HK-2 (cell line): ENCODE results near the gene PTK7.

Experiments
- DNase-seq: peaks from one replicate; pipeline ENCODE4 v3.0.0-alpha.2; 2018; ENCODE audit not compliant: unreplicated experiment

The PTK7 gene

DNA sequence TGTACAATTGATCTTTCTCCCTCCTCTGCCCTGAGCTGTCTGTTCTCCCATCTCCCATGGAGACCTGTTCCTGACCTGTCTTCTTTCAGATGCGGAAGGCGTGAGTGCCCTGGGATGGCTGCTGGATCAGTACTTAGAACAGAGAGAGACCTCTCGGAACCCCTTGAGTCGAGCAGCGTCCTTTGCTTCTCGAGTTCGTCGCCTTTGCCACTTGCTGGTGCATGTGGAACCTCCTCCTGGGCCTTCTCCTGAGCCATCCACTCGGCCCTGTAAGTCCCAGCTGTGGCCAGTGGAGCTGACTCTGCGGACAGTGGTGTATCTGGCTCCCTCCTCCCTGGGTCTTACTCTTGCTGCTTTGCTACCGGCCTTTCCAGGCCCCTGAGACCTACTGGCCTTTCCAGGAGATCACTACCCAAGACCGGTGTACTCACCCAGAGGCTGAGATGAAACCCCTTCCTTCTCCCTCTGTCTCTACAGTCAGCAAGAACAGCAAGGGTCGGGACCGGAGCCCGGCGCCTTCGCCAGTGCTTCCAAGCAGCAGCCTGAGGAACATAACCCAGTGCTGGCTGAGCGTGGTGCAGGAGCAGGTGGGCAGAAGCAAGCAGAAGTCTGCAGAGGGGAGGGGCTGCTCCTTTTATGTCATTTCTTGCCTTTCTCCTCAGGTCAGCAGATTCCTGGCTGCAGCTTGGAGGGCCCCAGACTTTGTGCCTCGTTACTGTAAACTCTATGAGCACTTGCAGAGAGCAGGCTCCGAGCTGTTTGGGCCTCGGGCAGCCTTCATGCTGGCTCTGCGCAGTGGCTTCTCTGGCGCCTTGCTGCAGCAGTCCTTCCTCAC, 128.4 kb downstream of the PTK7 start:
- DNase-seq: no peak

DNA sequence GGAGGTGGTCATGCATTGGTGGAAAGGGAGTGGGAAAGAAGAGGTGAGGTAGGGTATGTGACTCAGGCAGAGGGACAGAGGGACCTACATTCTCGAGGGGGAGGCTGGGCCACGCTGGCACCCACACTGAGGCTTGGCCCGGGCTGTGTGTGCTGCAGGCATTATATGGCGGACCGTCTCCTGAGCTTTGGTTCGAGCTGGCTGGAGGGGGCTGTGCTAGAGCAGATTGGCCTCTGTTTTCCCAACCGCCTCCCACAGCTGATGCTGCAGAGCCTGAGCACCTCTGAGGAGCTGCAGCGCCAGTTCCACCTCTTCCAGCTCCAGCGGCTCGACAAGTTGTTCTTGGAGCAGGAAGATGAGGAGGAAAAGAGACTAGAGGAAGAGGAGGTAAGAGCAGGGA, 129.7 kb downstream of the PTK7 start:
- no peak for DNase-seq

DNA sequence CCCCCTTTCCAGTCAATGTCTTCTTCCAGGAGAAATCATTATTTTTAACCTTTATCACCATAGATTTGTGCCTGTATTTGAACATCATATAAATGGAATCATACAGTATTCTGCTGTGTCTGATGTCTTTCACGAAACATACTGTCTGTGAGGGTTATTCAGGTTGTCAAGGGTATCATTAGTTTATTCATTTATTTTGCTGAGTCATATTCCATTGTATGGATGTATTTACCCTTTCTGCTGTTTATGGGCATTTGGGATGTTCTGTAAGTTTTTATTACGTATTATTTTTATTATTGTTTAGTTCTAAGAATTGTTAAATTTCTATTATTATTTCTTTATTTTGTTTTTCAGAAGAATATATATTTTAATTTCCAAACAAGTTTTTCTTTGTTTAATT, 131.2 kb downstream of the PTK7 start:
- no peak for DNase-seq
